ENCODE results near the gene CDC42EP3.

- no peak for TF ChIP-seq CTCF (conservative IDR thresholded peaks at IDR 0.05; ENCODE audit: low read depth in 2 of 2)
- no peak for TF ChIP-seq EZH2 (IDR thresholded peaks at IDR 0.05; ENCODE audit: low read depth, unreplicated experiment)
- TF ChIP-seq POLR2AphosphoS5 (IDR thresholded peaks at IDR 0.05; ENCODE audit: low read depth): no peak; the same call in 1 of the 2 replicates
- TF ChIP-seq REST (IDR thresholded peaks at IDR 0.05; ENCODE audit: unreplicated experiment): no peak
- peak; percentile 11; the same call in 1 of the 2 replicates for TF ChIP-seq ETS1 (IDR thresholded peaks at IDR 0.05)
- no peak for TF ChIP-seq EZH2phosphoT487 (IDR thresholded peaks at IDR 0.05; ENCODE audit: unreplicated experiment)
- no peak for TF ChIP-seq JUNB (IDR thresholded peaks at IDR 0.05; ENCODE audit: unreplicated experiment)
- TF ChIP-seq ZNF114 (CRISPR knock-in tag; IDR thresholded peaks at IDR 0.05): no peak
- TF ChIP-seq ZNF462 (CRISPR knock-in tag; IDR thresholded peaks at IDR 0.05): no peak
These were observed 845 bp upstream of the CDC42EP3 start for GRCh38 chr2:37672104-37672869.
